CD4-positive, CD25-positive, alpha-beta regulatory T cell (primary cell): ENCODE data around the gene ZBTB7A. TPM values are rescaled to one million over a fixed set of nuclear protein-coding genes. Genes with fewer than 3 reads are reported as not detected.

ENCODE experiments used
- ATAC-seq, 2 donors: fragments of 150-1000 bp; cut with Tn5 transposase; one replicate each; pipeline ENCODE4 v1.10.0; 2021; ENCODE audit warnings: low read depth in 2 of 2, moderate number of reproducible peaks in 2 of 2, moderate library complexity in 1 of 2
- DNase-seq, 3 donors: peaks; one replicate each; pipeline versions ENCODE4 v3.0.0 to v3.0.0-alpha.2; 2012 to 2022; ENCODE audit warnings: mixed read lengths in 1 of 3
- H3K27ac ChIP-seq: one replicate; pipeline ENCODE4 v1.7.0; 2013; ENCODE audit warnings: mild to moderate bottlenecking, low read length; ENCODE audit not compliant: insufficient read depth, poor library complexity, severe bottlenecking
- H3K27me3 ChIP-seq: one replicate; pipeline ENCODE4 v1.7.0; 2013; ENCODE audit warnings: low read length; ENCODE audit not compliant: control insufficient read depth, insufficient read depth
- H3K36me3 ChIP-seq: one replicate; pipeline ENCODE4 v1.7.0; 2013; ENCODE audit warnings: mild to moderate bottlenecking, low read length, moderate library complexity; ENCODE audit not compliant: control insufficient read depth, insufficient read depth
- H3K4me1 ChIP-seq: 2 replicates; pipeline ENCODE4 v1.7.0; 2013; ENCODE audit warnings: mild to moderate bottlenecking, low read length; ENCODE audit not compliant: insufficient read depth, control insufficient read depth, poor library complexity, severe bottlenecking
- H3K4me3 ChIP-seq: one replicate; pipeline ENCODE4 v1.7.0; 2013; ENCODE audit warnings: low read depth, mild to moderate bottlenecking, low read length, moderate library complexity
- H3K9me3 ChIP-seq, 2 experiments: 1 replicate in 1 of 2; 2 replicates in 1 of 2; pipeline ENCODE4 v1.7.0; 2013; ENCODE audit warnings: low read length in 2 of 2, mild to moderate bottlenecking in 1 of 2, moderate library complexity in 1 of 2; ENCODE audit not compliant: control insufficient read depth in 2 of 2
- H3K27ac Mint-ChIP-seq, 3 donors: one replicate each; pipeline ENCODE4 v1.8.0; 2020 to 2022; ENCODE audit warnings: mild to moderate bottlenecking in 3 of 3, mixed read lengths in 3 of 3, moderate library complexity in 2 of 3
- H3K27me3 Mint-ChIP-seq: one replicate; pipeline ENCODE4 v1.8.0; 2022; ENCODE audit warnings: mild to moderate bottlenecking, mixed read lengths
- H3K36me3 Mint-ChIP-seq: one replicate; pipeline ENCODE4 v1.8.0; 2020; ENCODE audit warnings: mixed read lengths
- H3K4me1 Mint-ChIP-seq, 4 donors: one replicate each; pipeline ENCODE4 v1.8.0; 2020 to 2022; ENCODE audit warnings: mixed read lengths in 4 of 4, mild to moderate bottlenecking in 1 of 4
- H3K4me3 Mint-ChIP-seq, 4 donors: one replicate each; pipeline ENCODE4 v1.8.0; 2020 to 2022; ENCODE audit warnings: mild to moderate bottlenecking in 4 of 4, mixed read lengths in 4 of 4, moderate library complexity in 3 of 4
- H3K9me3 Mint-ChIP-seq, 7 donors: one replicate each; pipeline ENCODE4 v1.8.0; 2020 to 2022; ENCODE audit warnings: mixed read lengths in 7 of 7, mild to moderate bottlenecking in 3 of 7, moderate library complexity in 2 of 7
- polyA plus RNA-seq, 4 donors: library from polyadenylated mRNA; unstranded; fragments of 300-500 nt; fragmentation: Illumina TruSeq; gene quantifications; one replicate each; pipeline ENCODE4 v1.2.3, GENCODE V29; 2021
- total RNA-seq: library from RNA; stranded (reverse); gene quantifications from one replicate; pipeline ENCODE4 v1.2.3, GENCODE V29; 2022

The ZBTB7A gene
- total and polyA plus RNA-seq, 5 donors from 2014 or later = 19.6 to 50.5 (median 26.8) TPM

GRCh38 chr19:4108767-4109625 is 42.3 kb upstream of the ZBTB7A start:
- Mint-ChIP-seq H3K9me3 (no peaks in the 10 kb centered on the region), H3K4me1 (peaks cover 0 to 77% (median 19%) of the 10 kb centered on the region in 4 donors), H3K27me3 (no peaks in the 10 kb centered on the region), H3K36me3 (peaks cover 15% of the 10 kb centered on the region), H3K4me3 (peak overlapping the region; percentile 64 to 85 (median 72)), H3K27ac (peak overlapping the region; percentile 92 to 95 (median 95))
- Histone ChIP-seq H3K27ac (peak overlapping the region; percentile 84), H3K4me1 (peaks cover 46% of the 10 kb centered on the region), H3K27me3 (no peaks in the 10 kb centered on the region), H3K36me3 (peaks cover 11% of the 10 kb centered on the region), H3K9me3 (no peaks in the 10 kb centered on the region), H3K4me3 (no peak overlapping the region)
- DNase-seq (peak; percentile 36 to 84 (median 76)), ATAC-seq (peak; percentile 46 to 50)

GRCh38 chr19:4103080-4103433 is 36.4 kb upstream of the ZBTB7A start:
- Histone ChIP-seq H3K36me3 (peaks cover 28% of the 10 kb centered on the region), H3K27ac (no peak overlapping the region), H3K9me3 (no peaks in the 10 kb centered on the region), H3K4me3 (no peak overlapping the region), H3K27me3 (no peaks in the 10 kb centered on the region), H3K4me1 (peaks cover 32% of the 10 kb centered on the region)
- Mint-ChIP-seq H3K27ac (no peak overlapping the region), H3K36me3 (peaks cover under 1% of the 10 kb centered on the region), H3K27me3 (no peaks in the 10 kb centered on the region), H3K4me1 (peaks cover 0 to 41% (median 11%) of the 10 kb centered on the region in 4 donors), H3K4me3 (no peak overlapping the region), H3K9me3 (no peaks in the 10 kb centered on the region)
- ATAC-seq = no peak
- DNase-seq = no peak

- peaks cover 30% of the 10 kb centered on the region for H3K36me3 ChIP-seq
- no peaks in the 10 kb centered on the region for H3K27me3 ChIP-seq
- H3K4me3 ChIP-seq = no peak overlapping the region
- Mint-ChIP-seq H3K27ac (no peak overlapping the region), H3K4me1 (peaks cover 0 to 36% (median 10%) of the 10 kb centered on the region in 4 donors), H3K9me3 (no peaks in the 10 kb centered on the region), H3K27me3 (no peaks in the 10 kb centered on the region), H3K4me3 (no peak overlapping the region), H3K36me3 (peaks cover 3% of the 10 kb centered on the region)
- H3K4me1 ChIP-seq = peaks cover 32% of the 10 kb centered on the region
- no peak for ATAC-seq
- H3K27ac ChIP-seq = no peak overlapping the region
- no peaks in the 10 kb centered on the region for H3K9me3 ChIP-seq
- no peak for DNase-seq
Measured at GRCh38 chr19:4102339-4103079, 35.8 kb upstream of the ZBTB7A start.

- Histone ChIP-seq H3K4me1 (peaks cover 27% of the 10 kb centered on the region), H3K9me3 (no peaks in the 10 kb centered on the region), H3K36me3 (peaks cover 27% of the 10 kb centered on the region), H3K27me3 (no peaks in the 10 kb centered on the region), H3K4me3 (no peak overlapping the region), H3K27ac (no peak overlapping the region)
- H3K4me3 Mint-ChIP-seq = no peak overlapping the region
- DNase-seq (no peak), ATAC-seq (no peak)
- H3K27ac Mint-ChIP-seq = no peak overlapping the region
- peaks cover 0 to 29% (median 8%) of the 10 kb centered on the region in 4 donors for H3K4me1 Mint-ChIP-seq
- H3K9me3 Mint-ChIP-seq = no peaks in the 10 kb centered on the region
- peaks cover 3% of the 10 kb centered on the region for H3K36me3 Mint-ChIP-seq
- H3K27me3 Mint-ChIP-seq = no peaks in the 10 kb centered on the region
Measured at GRCh38 chr19:4101496-4101770, 34.7 kb upstream of the ZBTB7A start.

- no peak overlapping the region for H3K27ac Mint-ChIP-seq
- Histone ChIP-seq H3K4me1 (peaks cover 23% of the 10 kb centered on the region), H3K27me3 (no peaks in the 10 kb centered on the region), H3K9me3 (no peaks in the 10 kb centered on the region), H3K4me3 (no peak overlapping the region), H3K27ac (no peak overlapping the region), H3K36me3 (peaks cover 27% of the 10 kb centered on the region)
- no peaks in the 10 kb centered on the region for H3K27me3 Mint-ChIP-seq
- H3K36me3 Mint-ChIP-seq = peaks cover 3% of the 10 kb centered on the region
- no peak overlapping the region for H3K4me3 Mint-ChIP-seq
- no peak for ATAC-seq
- no peak for DNase-seq
- H3K9me3 Mint-ChIP-seq = no peaks in the 10 kb centered on the region
- H3K4me1 Mint-ChIP-seq = peaks cover 0 to 25% (median 8%) of the 10 kb centered on the region in 4 donors
Measured at GRCh38 chr19:4100647-4101495, 34.2 kb upstream of the ZBTB7A start.

- no peaks in the 10 kb centered on the region for H3K27me3 Mint-ChIP-seq
- Histone ChIP-seq H3K4me1 (peaks cover 6% of the 10 kb centered on the region), H3K27me3 (no peaks in the 10 kb centered on the region), H3K4me3 (no peak overlapping the region), H3K27ac (no peak overlapping the region), H3K9me3 (no peaks in the 10 kb centered on the region), H3K36me3 (peaks cover 27% of the 10 kb centered on the region)
- no peak overlapping the region for H3K4me3 Mint-ChIP-seq
- no peak for ATAC-seq
- no peak for DNase-seq
- H3K36me3 Mint-ChIP-seq = peaks cover 3% of the 10 kb centered on the region
- H3K9me3 Mint-ChIP-seq = no peaks in the 10 kb centered on the region
- peaks cover 0 to 8% (median 0%) of the 10 kb centered on the region in 4 donors for H3K4me1 Mint-ChIP-seq
- H3K27ac Mint-ChIP-seq = peak overlapping the region in 1 of 3 donors; percentile 26
Measured at GRCh38 chr19:4099041-4099764, 32.5 kb upstream of the ZBTB7A start.

- Mint-ChIP-seq H3K9me3 (no peaks in the 10 kb centered on the region), H3K4me1 (peaks cover 0 to 3% (median 0%) of the 10 kb centered on the region in 4 donors), H3K36me3 (peaks cover 7% of the 10 kb centered on the region), H3K4me3 (no peak overlapping the region), H3K27me3 (no peaks in the 10 kb centered on the region), H3K27ac (no peak overlapping the region)
- Histone ChIP-seq H3K27me3 (no peaks in the 10 kb centered on the region), H3K4me3 (no peak overlapping the region), H3K9me3 (no peaks in the 10 kb centered on the region), H3K36me3 (peaks cover 30% of the 10 kb centered on the region), H3K4me1 (no peaks in the 10 kb centered on the region), H3K27ac (no peak overlapping the region)
- DNase-seq (no peak), ATAC-seq (no peak)
Measured at GRCh38 chr19:4098493-4098892, 31.8 kb upstream of the ZBTB7A start.
